HCT116 (cell line): Measurements from ENCODE around the gene SEC11A. TPM values are rescaled to one million over a fixed set of nuclear protein-coding genes. Genes with fewer than 3 reads are reported as not detected.
"Not testable (repeated sequence)": the region's sequence is repeated elsewhere in the genome, so short reads cannot be mapped to it uniquely, and the experiment has no call there.

Experiments
- ATAC-seq: fragments of 200-7000 bp; cut with Tn5 transposase; 2 replicates; pipeline ENCODE4 v1.9.1; 2020; ENCODE audit warnings: mild to moderate bottlenecking, moderate library complexity
- BruUV-seq: library from RNA; stranded (reverse); fragments of 400-500 nt; replicated peaks from 2 replicates; lab custom pipeline; 2021; lab: Mats Ljungman, UMichigan
- CTCF ChIA-PET: fragments of 300-600 bp; sonication (Branson Sonifier 250); formaldehyde crosslinking; loops from one replicate; lab custom pipeline; 2021; ENCODE audit warnings: antibody characterized with exemption; lab: Charles Lee
- POLR2A ChIA-PET: fragments of 300-600, 350-600 bp; sonication (Branson Sonifier 250); formaldehyde crosslinking; loops from one replicate; lab custom pipeline; 2021; ENCODE audit warnings: antibody characterized with exemption; lab: Charles Lee
- RAD21 ChIA-PET, 2 experiments: fragments of 300-600 bp; sonication (Branson Sonifier 250); formaldehyde crosslinking; loops; one replicate each; lab custom pipeline; 2023; ENCODE audit warnings: low total read pairs in 2 of 2; ENCODE audit not compliant: uncharacterized antibody in 2 of 2, unreplicated experiment in 2 of 2, low non-redundant PET in 1 of 2; lab: Charles Lee
- DNase-seq: peaks from one replicate; pipeline ENCODE4 v3.0.0-alpha.2; 2010; ENCODE audit warnings: low read depth, low spot score
- H2AFZ ChIP-seq: fragments of 200-600 bp; shearing (Covaris generic), sonication (generic); 2 replicates; pipeline ENCODE4 v1.6.1; 2017; ENCODE audit warnings: low read depth, mixed run types, mixed read lengths, antibody characterized with exemption, low read length; ENCODE audit not compliant: poor library complexity, severe bottlenecking
- H3K27ac ChIP-seq: 2 replicates; pipeline ENCODE4 v1.5.1; 2012; ENCODE audit warnings: low read depth, low read length
- H3K27me3 ChIP-seq: fragments of 200-600 bp; sonication (generic); 2 replicates; pipeline ENCODE4 v1.6.1; 2016; ENCODE audit warnings: mixed run types, low read length, mixed read lengths; ENCODE audit not compliant: insufficient read depth
- H3K36me3 ChIP-seq, 2 experiments: fragments of 200-500 bp in 1 of 2; fragments of 200-600 bp in 1 of 2; sonication (Bioruptor generic) in 1 of 2; sonication (generic) in 1 of 2; 2 replicates each; pipeline versions ENCODE4 v1.5.1 to v1.6.1; 2014 to 2016; ENCODE audit warnings: low read length in 2 of 2, inconsistent platforms in 1 of 2, mixed read lengths in 1 of 2, mixed run types in 1 of 2; ENCODE audit not compliant: insufficient read depth in 2 of 2, control insufficient read depth in 1 of 2
- H3K4me1 ChIP-seq, 2 experiments: fragments of 200-600 bp in 1 of 2; sonication (generic) in 1 of 2; 2 replicates each; pipeline versions ENCODE4 v1.5.1 to v1.6.1; 2012 to 2017; ENCODE audit warnings: low read length in 2 of 2, inconsistent platforms in 1 of 2, mild to moderate bottlenecking in 1 of 2, mixed read lengths in 1 of 2, mixed run types in 1 of 2, moderate library complexity in 1 of 2; ENCODE audit not compliant: insufficient read depth in 2 of 2, control insufficient read depth in 1 of 2
- H3K4me2 ChIP-seq: fragments of 200-600 bp; sonication (generic); 2 replicates; pipeline ENCODE4 v1.6.1; 2017; ENCODE audit warnings: mixed run types, low read length, mixed read lengths
- H3K4me3 ChIP-seq, 2 experiments: fragments of 200-600 bp in 1 of 2; sonication (generic) in 1 of 2; replicated peaks in 1 of 2; 2 replicates each; pipeline ENCODE4 v1.5.1; 2011 to 2016; ENCODE audit warnings: low read length in 2 of 2, control low read depth in 1 of 2, low read depth in 1 of 2, mild to moderate bottlenecking in 1 of 2, mixed read lengths in 1 of 2, mixed run types in 1 of 2
- H3K79me2 ChIP-seq: fragments of 200-600 bp; sonication (generic); 2 replicates; pipeline ENCODE4 v1.6.1; 2017; ENCODE audit warnings: mild to moderate bottlenecking, mixed run types, low read length, moderate library complexity, mixed read lengths; ENCODE audit not compliant: insufficient read depth
- H3K9ac ChIP-seq: fragments of 200-600 bp; sonication (generic); 2 replicates; pipeline ENCODE4 v1.6.1; 2016; ENCODE audit warnings: low read length, mixed read lengths
- H3K9me2 ChIP-seq: fragments of 200-600 bp; sonication (generic), shearing (Covaris generic); 2 replicates; pipeline ENCODE4 v1.6.1; 2017; ENCODE audit warnings: mixed run types, mild to moderate bottlenecking, moderate library complexity; ENCODE audit not compliant: insufficient read depth
- H3K9me3 ChIP-seq, 2 experiments: fragments of 200-500 bp in 1 of 2; fragments of 200-600 bp in 1 of 2; sonication (Bioruptor generic) in 1 of 2; sonication (generic) in 1 of 2; 2 replicates each; pipeline ENCODE4 v1.6.1; 2014 to 2017; ENCODE audit warnings: low read length in 2 of 2, mixed read lengths in 2 of 2, inconsistent platforms in 1 of 2, low read depth in 1 of 2, mild to moderate bottlenecking in 1 of 2, mixed run types in 1 of 2, moderate library complexity in 1 of 2; ENCODE audit not compliant: control insufficient read depth in 1 of 2, insufficient read depth in 1 of 2
- H4K20me1 ChIP-seq: fragments of 200-600 bp; sonication (generic), shearing (Covaris generic); 2 replicates; pipeline ENCODE4 v1.6.1; 2017; ENCODE audit warnings: mixed run types, mild to moderate bottlenecking, moderate library complexity; ENCODE audit not compliant: insufficient read depth
- ATF3 ChIP-seq: IDR thresholded peaks from 2 replicates; pipeline ENCODE4 v1.6.1; 2012
- CEBPB ChIP-seq: IDR thresholded peaks from 2 replicates; pipeline ENCODE4 v1.6.1; 2012; ENCODE audit warnings: low read depth
- CTCF ChIP-seq, 3 experiments: fragments of 200-600 bp in 1 of 3; sonication (generic) in 1 of 3; IDR thresholded peaks in 2 of 3; conservative IDR thresholded peaks in 1 of 3; 2 replicates each; pipeline ENCODE4 v1.5.1; 2012 to 2017; ENCODE audit warnings: low read depth in 2 of 3, low read length in 2 of 3, antibody characterized with exemption in 1 of 3, borderline replicate concordance in 1 of 3, control low read depth in 1 of 3, mild to moderate bottlenecking in 1 of 3, mixed read lengths in 1 of 3, mixed run types in 1 of 3, moderate library complexity in 1 of 3; ENCODE audit not compliant: insufficient read depth in 1 of 3
- EGR1 ChIP-seq: IDR thresholded peaks from 2 replicates; pipeline ENCODE4 v1.6.1; 2012; ENCODE audit warnings: low read depth
- ELF1 ChIP-seq: IDR thresholded peaks from 2 replicates; pipeline ENCODE4 v1.6.1; 2012; ENCODE audit warnings: low read depth, borderline replicate concordance
- JUND ChIP-seq: IDR thresholded peaks from 2 replicates; pipeline ENCODE4 v1.6.1; 2012
- MAX ChIP-seq: IDR thresholded peaks from 2 replicates; pipeline ENCODE4 v1.6.1; 2012
- POLR2AphosphoS5 ChIP-seq: IDR thresholded peaks from 2 replicates; pipeline ENCODE4 v1.6.1; 2011; ENCODE audit warnings: mild to moderate bottlenecking, low read depth, low read length, moderate library complexity
- RAD21 ChIP-seq: IDR thresholded peaks from 2 replicates; pipeline ENCODE4 v1.6.1; 2012; ENCODE audit warnings: low read depth, mild to moderate bottlenecking
- SIN3A ChIP-seq: IDR thresholded peaks from 2 replicates; pipeline ENCODE4 v1.6.1; 2012; ENCODE audit warnings: low read depth
- SRF ChIP-seq: IDR thresholded peaks from 2 replicates; pipeline ENCODE4 v1.6.1; 2012; ENCODE audit warnings: low read depth
- TCF7L2 ChIP-seq: IDR thresholded peaks from 2 replicates; pipeline ENCODE4 v1.7.0; 2011; ENCODE audit warnings: borderline replicate concordance, inconsistent platforms; ENCODE audit not compliant: insufficient read depth, insufficient read length; ENCODE audit errors: extremely low read depth
- YY1 ChIP-seq: IDR thresholded peaks from 2 replicates; pipeline ENCODE4 v1.6.1; 2011; ENCODE audit warnings: low read length, low read depth, moderate library complexity, mild to moderate bottlenecking; ENCODE audit not compliant: insufficient replicate concordance; ENCODE audit errors: extremely low read depth
- ZBTB33 ChIP-seq: IDR thresholded peaks from 2 replicates; pipeline ENCODE4 v1.6.1; 2011; ENCODE audit warnings: mild to moderate bottlenecking, low read length, moderate library complexity; ENCODE audit not compliant: insufficient replicate concordance; ENCODE audit errors: extremely low read depth
- ZFX ChIP-seq: fragments of 450-650 bp; IDR thresholded peaks from 2 replicates; pipeline ENCODE4 v1.6.1; 2017
- intact Hi-C: fragments of 100-400 bp; cut with micrococcal nuclease; formaldehyde crosslinking; loops from 2 replicates; pipeline ENCODE4 v1.10.0; 2022
- total RNA-seq: library from RNA; stranded (reverse); gene quantifications from one replicate; pipeline ENCODE4 v1.2.1, GENCODE V29; 2021; ENCODE audit not compliant: unreplicated experiment

Gene SEC11A
- total RNA-seq, 1 experiment from 2014 or later, result 175 TPM

- intact Hi-C loops, result no loop called here
- no peak for DNase-seq
- Histone ChIP-seq H3K9me3 (no peaks in the 10 kb centered on the region), H3K4me1 (peaks cover 17 to 33% of the 10 kb centered on the region in 2 experiments), H3K36me3 (peaks cover 7 to 18% of the 10 kb centered on the region in 2 experiments; a peak in 2 of 4 replicates), H4K20me1 (no peaks in the 10 kb centered on the region; the same call in 1 of the 2 replicates), H3K4me3 (no peak overlapping the region), H3K27ac (no peak overlapping the region), H3K4me2 (no peak overlapping the region), H3K27me3 (no peaks in the 10 kb centered on the region), H3K9ac (no peak overlapping the region), H3K79me2 (peaks cover 67% of the 10 kb centered on the region), H3K9me2 (no peaks in the 10 kb centered on the region), H2AFZ (no peak overlapping the region)
- ChIA-PET POLR2A (no interaction called here), CTCF (interaction anchor here (0.7 kb wide), 1 partner anchor 17 kb away, joined by 3 read pairs; no protein-coding TSS in a partner anchor), RAD21 (no interaction called here)
- ATAC-seq, result no peak
- BruUV-seq, result no TSS peak
- TF ChIP-seq ZBTB33 (no peak), JUND (no peak), YY1 (no peak), RAD21 (no peak), EGR1 (no peak), MAX (no peak), CTCF (IDR thresholded peaks at IDR 0.05 in 2 of 3, conservative IDR thresholded peaks at IDR 0.05 in 1 of 3; ENCODE audit: borderline replicate concordance in 1 of 3, insufficient read depth in 1 of 3, low read depth in 2 of 3, low read length in 2 of 3) (no peak), ELF1 (no peak), ZFX (no peak), SRF (no peak), CEBPB (no peak), SIN3A (no peak), ATF3 (no peak), POLR2AphosphoS5 (no peak), TCF7L2 (no peak)
Measured at GRCh38 chr15:84689858-84690257, 26.1 kb downstream of the SEC11A start.

- ATAC-seq, H3K9ac ChIP-seq, H3K27me3 ChIP-seq, CTCF ChIA-PET, H3K27ac ChIP-seq, DNase-seq, BruUV-seq, intact Hi-C loops, RAD21 ChIA-PET, H2AFZ ChIP-seq, POLR2A ChIA-PET, H3K4me3 ChIP-seq, H3K9me2 ChIP-seq, H3K9me3 ChIP-seq, H4K20me1 ChIP-seq: not testable (repeated sequence)
- 0 out of 2 replicates have a peak overlapping the region, but pooled peaks have one; percentile 47 for H3K4me2 ChIP-seq
- peaks cover 63% of the 10 kb centered on the region for H3K79me2 ChIP-seq
- H3K36me3 ChIP-seq, result peaks cover 10 to 23% of the 10 kb centered on the region in 2 experiments; a peak in 3 of 4 replicates
- peaks cover 13 to 27% of the 10 kb centered on the region in 2 experiments for H3K4me1 ChIP-seq
Measured at GRCh38 chr15:84686446-84686845, 29.5 kb downstream of the SEC11A start.
